T-helper 9 cell (primary cell): Measurements from ENCODE around the gene SLC35A3.
"Not testable (repeated sequence)": the region's sequence is repeated elsewhere in the genome, so short reads cannot be mapped to it uniquely, and the experiment has no call there.

Experiments
- DNase-seq: peaks from one replicate; pipeline ENCODE4 v3.0.0-alpha.2; 2020

SLC35A3 gene

GRCh38 chr1:100036718-100037655 is 67.2 kb downstream of the SLC35A3 start:
- no peak for DNase-seq

- DNase-seq: no peak
These were observed 67.8 kb downstream of the SLC35A3 start for GRCh38 chr1:100037656-100037926.

- peak; percentile 86 for DNase-seq
These were observed 68.3 kb downstream of the SLC35A3 start for GRCh38 chr1:100037927-100038659.

- DNase-seq: peak; percentile 57
These were observed 69.0 kb downstream of the SLC35A3 start for GRCh38 chr1:100038660-100039287.

- DNase-seq: no peak
These were observed 69.8 kb downstream of the SLC35A3 start for GRCh38 chr1:100039591-100039990.

GRCh38 chr1:100045206-100045605 is 75.4 kb downstream of the SLC35A3 start:
- DNase-seq: no peak

- DNase-seq: not testable (repeated sequence)
These were observed 77.5 kb downstream of the SLC35A3 start for GRCh38 chr1:100047235-100047708.

GRCh38 chr1:100050139-100050538 is 80.3 kb downstream of the SLC35A3 start:
- DNase-seq: no peak

- no peak for DNase-seq
These were observed 81.6 kb downstream of the SLC35A3 start for GRCh38 chr1:100051401-100051800.

GRCh38 chr1:100051893-100052292 is 82.1 kb downstream of the SLC35A3 start:
- DNase-seq: no peak

GRCh38 chr1:100053119-100053518 is 83.3 kb downstream of the SLC35A3 start:
- DNase-seq: no peak

GRCh38 chr1:100053727-100054126 is 83.9 kb downstream of the SLC35A3 start:
- no peak for DNase-seq

- no peak for DNase-seq
These were observed 91.9 kb downstream of the SLC35A3 start for GRCh38 chr1:100061681-100062080.

GRCh38 chr1:100065183-100065968 is 95.6 kb downstream of the SLC35A3 start:
- no peak for DNase-seq

- no peak for DNase-seq
These were observed 96.1 kb downstream of the SLC35A3 start for GRCh38 chr1:100065969-100066227.

- no peak for DNase-seq
These were observed 100.6 kb downstream of the SLC35A3 start for GRCh38 chr1:100070201-100070939.

- no peak for DNase-seq
These were observed 103.7 kb downstream of the SLC35A3 start for GRCh38 chr1:100073531-100073930.

GRCh38 chr1:100074604-100075395 is 105.0 kb downstream of the SLC35A3 start:
- no peak for DNase-seq

GRCh38 chr1:100075773-100076172 is 106.0 kb downstream of the SLC35A3 start:
- DNase-seq: no peak

GRCh38 chr1:100076319-100076718 is 106.5 kb downstream of the SLC35A3 start:
- no peak for DNase-seq

- no peak for DNase-seq
These were observed 106.9 kb downstream of the SLC35A3 start for GRCh38 chr1:100076744-100077143.
